Lung (tissue), 12 donors: ENCODE data around the gene AGAP1. TPM values are rescaled to one million over a fixed set of nuclear protein-coding genes. Genes with fewer than 3 reads are reported as not detected.

Experiments used
- ATAC-seq: fragments of 200-7000 bp; cut with Tn5 transposase; one replicate; pipeline ENCODE4 v1.9.1; 2020; ENCODE audit warnings: moderate number of reproducible peaks; ENCODE audit not compliant: insufficient read depth, low FRiP score
- DNase-seq, 3 donors: peaks; one replicate each; pipeline ENCODE4 v3.0.0-alpha.2; 2013 to 2017
- H3K27ac ChIP-seq, 2 donors: one replicate each; pipeline ENCODE4 v1.5.1; 2013; ENCODE audit warnings: mild to moderate bottlenecking in 2 of 2, moderate library complexity in 2 of 2, control low read depth in 1 of 2, inconsistent platforms in 1 of 2, low read depth in 1 of 2, low read length in 1 of 2
- H3K27me3 ChIP-seq, 3 donors: one replicate each; pipeline ENCODE4 v1.5.1; 2013; ENCODE audit warnings: low read length in 2 of 3; ENCODE audit not compliant: control insufficient read depth in 3 of 3, insufficient read depth in 3 of 3
- H3K36me3 ChIP-seq, 4 donors: one replicate each; pipeline ENCODE4 v1.5.1; 2013; ENCODE audit warnings: low read length in 4 of 4, mild to moderate bottlenecking in 1 of 4, moderate library complexity in 1 of 4; ENCODE audit not compliant: control insufficient read depth in 4 of 4, insufficient read depth in 4 of 4
- H3K4me1 ChIP-seq, 5 donors: one replicate each; pipeline ENCODE4 v1.5.1; 2013; ENCODE audit warnings: low read length in 5 of 5, mild to moderate bottlenecking in 2 of 5, moderate library complexity in 1 of 5; ENCODE audit not compliant: control insufficient read depth in 5 of 5, insufficient read depth in 5 of 5
- H3K4me3 ChIP-seq: one replicate; pipeline ENCODE4 v1.5.1; 2013; ENCODE audit warnings: mild to moderate bottlenecking, control low read depth, moderate library complexity
- H3K9ac ChIP-seq, 2 donors: one replicate each; pipeline ENCODE4 v1.5.1; 2013; ENCODE audit warnings: low read length in 2 of 2, control low read depth in 1 of 2; ENCODE audit not compliant: insufficient read depth in 1 of 2
- H3K9me3 ChIP-seq, 4 donors: one replicate each; pipeline ENCODE4 v1.5.1; 2013; ENCODE audit warnings: low read length in 3 of 4, mild to moderate bottlenecking in 1 of 4, moderate library complexity in 1 of 4; ENCODE audit not compliant: control insufficient read depth in 4 of 4, insufficient read depth in 3 of 4
- WGBS, 2 donors: extraction: QIAGEN DNeasy Blood & Tissue Kit; methylation state at CpG; one replicate each; pipeline ENCODE4 v1.1.7; 2013; 5-methylcytosine and 5-hydroxymethylcytosine counted together
- polyA plus RNA-seq, 2 donors: library from polyadenylated mRNA; stranded (reverse); fragments of 200-250 nt; gene quantifications; one replicate each; pipeline ENCODE4 v1.2.1, GENCODE V29; 2013
- total RNA-seq, 2 donors: library from RNA; depleted of rRNA in 1 of 2; stranded (reverse); fragments of >200 nt in 1 of 2; gene quantifications; one replicate each; pipeline ENCODE4 v1.2.1, GENCODE V29; 2014 to 2021
- TF ChIP-seq, protein P1 (sequence below): IDR thresholded peaks from 2 replicates; pipeline ENCODE4 v1.5.1; 2012; ENCODE audit warnings: mild to moderate bottlenecking; ENCODE audit errors: control extremely low read depth, extremely low read depth
- donor health status: control.
- donor health status: control.
- donor health status: Bipolar disorder and iron deficiency.
- donor health status: healthy.
- donor health status: DM: yes; HTN: yes; CAD: no.

AGAP1 gene
- total and polyA plus RNA-seq, 4 donors: 6.6 to 39.4 (median 20.2) TPM

DNA sequence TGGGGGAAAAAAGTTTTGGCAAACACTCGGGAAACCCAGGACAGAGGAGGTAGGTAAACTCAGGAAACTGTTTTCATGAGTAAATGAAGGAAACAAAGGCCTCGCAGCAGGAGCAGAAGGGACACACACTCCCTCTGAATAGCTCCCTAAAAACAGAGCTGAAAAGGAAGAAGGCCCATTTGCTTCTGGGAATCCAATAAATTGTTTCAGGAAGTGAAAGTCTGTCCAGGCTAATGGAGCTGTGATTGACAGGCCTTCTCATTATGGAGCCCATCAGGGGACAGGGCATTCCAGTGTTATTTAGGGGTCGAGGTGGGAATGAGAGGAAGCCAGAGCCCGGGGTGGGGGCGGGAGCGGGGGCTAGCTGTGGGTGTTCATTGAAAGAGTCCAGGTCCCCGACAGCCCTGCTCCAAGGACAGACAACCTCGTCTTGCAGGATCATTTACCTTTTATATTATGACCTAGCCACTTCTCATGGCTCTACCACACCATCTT is 593.2 kb downstream of the AGAP1 start:
- H3K9ac ChIP-seq: no peak overlapping the region
- H3K4me1 ChIP-seq: peaks cover 0 to 18% (median 5%) of the 10 kb centered on the region in 5 donors
- H3K36me3 ChIP-seq: no peaks in the 10 kb centered on the region
- H3K9me3 ChIP-seq: no peaks in the 10 kb centered on the region
- H3K4me3 ChIP-seq: no peak overlapping the region
- DNase-seq (no peak), ATAC-seq (no peak)
- 68 to 81% methylated on average over 8 of the region's 8 CpGs for WGBS, 2 donors
- no peaks in the 10 kb centered on the region for H3K27me3 ChIP-seq
- TF ChIP-seq, protein P1, sequence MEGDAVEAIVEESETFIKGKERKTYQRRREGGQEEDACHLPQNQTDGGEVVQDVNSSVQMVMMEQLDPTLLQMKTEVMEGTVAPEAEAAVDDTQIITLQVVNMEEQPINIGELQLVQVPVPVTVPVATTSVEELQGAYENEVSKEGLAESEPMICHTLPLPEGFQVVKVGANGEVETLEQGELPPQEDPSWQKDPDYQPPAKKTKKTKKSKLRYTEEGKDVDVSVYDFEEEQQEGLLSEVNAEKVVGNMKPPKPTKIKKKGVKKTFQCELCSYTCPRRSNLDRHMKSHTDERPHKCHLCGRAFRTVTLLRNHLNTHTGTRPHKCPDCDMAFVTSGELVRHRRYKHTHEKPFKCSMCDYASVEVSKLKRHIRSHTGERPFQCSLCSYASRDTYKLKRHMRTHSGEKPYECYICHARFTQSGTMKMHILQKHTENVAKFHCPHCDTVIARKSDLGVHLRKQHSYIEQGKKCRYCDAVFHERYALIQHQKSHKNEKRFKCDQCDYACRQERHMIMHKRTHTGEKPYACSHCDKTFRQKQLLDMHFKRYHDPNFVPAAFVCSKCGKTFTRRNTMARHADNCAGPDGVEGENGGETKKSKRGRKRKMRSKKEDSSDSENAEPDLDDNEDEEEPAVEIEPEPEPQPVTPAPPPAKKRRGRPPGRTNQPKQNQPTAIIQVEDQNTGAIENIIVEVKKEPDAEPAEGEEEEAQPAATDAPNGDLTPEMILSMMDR: no peak
- no peak overlapping the region for H3K27ac ChIP-seq

DNA sequence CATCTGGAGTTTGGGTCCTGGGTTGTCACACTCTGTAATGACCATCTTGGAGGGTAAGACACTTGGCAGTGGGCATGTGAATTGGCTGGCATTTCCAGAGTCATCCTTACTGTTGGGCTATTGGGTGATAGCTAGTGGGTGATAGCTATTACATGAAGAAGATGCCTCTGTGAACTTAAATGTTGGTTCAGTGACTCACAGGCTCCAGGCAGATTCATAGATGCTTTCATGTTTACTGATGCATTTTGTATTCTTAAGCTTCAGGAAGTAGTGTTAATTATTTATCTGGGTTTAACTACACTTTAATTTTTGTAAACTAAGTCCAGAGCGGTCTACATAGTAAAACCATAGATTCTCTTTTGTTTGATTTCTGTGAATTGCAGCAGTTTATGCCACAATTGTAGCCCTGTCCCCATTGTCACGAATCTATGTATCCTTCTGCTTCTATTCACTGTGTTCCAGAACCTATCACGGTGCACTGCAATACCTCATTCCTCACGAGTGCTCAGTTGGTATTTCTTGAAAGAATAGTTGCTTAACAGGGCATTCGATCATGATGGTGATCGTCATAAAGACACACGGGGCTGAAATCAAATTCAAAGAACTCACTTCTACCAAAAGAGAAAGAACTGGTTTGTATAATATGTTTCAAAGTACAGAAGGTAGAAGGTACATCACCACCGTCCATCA is 594.7 kb downstream of the AGAP1 start:
- H3K36me3 ChIP-seq: no peaks in the 10 kb centered on the region
- 88 to 93% methylated on average over 8 of the region's 8 CpGs for WGBS, 2 donors
- TF ChIP-seq, protein P1: no peak
- no peak overlapping the region for H3K27ac ChIP-seq
- DNase-seq (no peak), ATAC-seq (no peak)
- no peak overlapping the region for H3K4me3 ChIP-seq
- H3K27me3 ChIP-seq: no peaks in the 10 kb centered on the region
- peaks cover 0 to 18% (median 5%) of the 10 kb centered on the region in 5 donors for H3K4me1 ChIP-seq
- H3K9me3 ChIP-seq: no peaks in the 10 kb centered on the region
- H3K9ac ChIP-seq: no peak overlapping the region

DNA sequence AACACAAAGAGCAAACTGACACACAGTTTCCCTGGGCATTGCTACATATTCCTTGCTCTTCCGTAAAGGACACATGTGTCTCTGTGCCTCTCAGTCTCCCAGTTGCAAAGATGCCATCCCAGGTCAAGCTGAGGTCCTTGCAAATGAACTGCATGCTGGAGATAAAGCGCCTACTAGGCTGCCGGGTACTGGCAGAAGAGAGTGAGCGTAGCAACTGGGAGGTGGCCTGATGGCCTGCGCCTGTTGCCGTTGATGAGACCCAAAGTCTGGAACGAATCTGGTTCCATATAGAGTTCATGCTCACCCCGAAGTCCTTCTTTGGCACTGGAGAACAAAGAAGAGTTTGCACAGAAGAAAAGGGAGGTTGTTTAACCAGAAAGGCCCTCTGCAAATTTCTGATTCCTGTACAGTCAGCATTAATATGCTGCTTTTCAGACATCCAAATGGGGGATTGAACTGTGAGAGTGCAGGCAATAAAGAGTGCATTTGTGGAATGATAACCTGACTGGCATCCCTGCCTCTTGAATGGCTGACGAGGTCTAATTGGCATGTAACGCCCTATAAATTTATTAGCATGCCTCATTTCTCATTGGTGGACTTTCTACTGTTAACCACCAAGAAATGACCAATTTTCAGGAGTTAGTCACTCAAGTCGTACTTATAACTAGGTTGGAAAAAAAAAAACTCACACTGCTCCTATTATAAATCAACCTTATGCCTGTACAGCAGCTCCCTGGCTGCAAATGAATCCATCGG is 595.6 kb downstream of the AGAP1 start:
- H3K4me3 ChIP-seq: no peak overlapping the region

More for the DNA sequence above, 595.6 kb downstream of the AGAP1 start:
- TF ChIP-seq, protein P1: no peak
- no peak overlapping the region for H3K9ac ChIP-seq
- DNase-seq (no peak), ATAC-seq (no peak)
- no peaks in the 10 kb centered on the region for H3K27me3 ChIP-seq
- WGBS, 2 donors: 91 to 94% methylated on average over 12 of the region's 12 CpGs
- H3K9me3 ChIP-seq: no peaks in the 10 kb centered on the region
- H3K4me1 ChIP-seq: peaks cover 0 to 18% (median 5%) of the 10 kb centered on the region in 5 donors
- no peaks in the 10 kb centered on the region for H3K36me3 ChIP-seq
- H3K27ac ChIP-seq: no peak overlapping the region
